Sigmoid colon (tissue), 7 donors: ENCODE results near the gene PPT1. TPM values are rescaled to one million over a fixed set of nuclear protein-coding genes. Genes with fewer than 3 reads are reported as not detected.

Experiments
- DNase-seq: peaks from one replicate; pipeline ENCODE4 v3.0.0-alpha.2; 2019
- H3K27ac ChIP-seq, 4 donors: fragments of 200-600 bp; sonication (generic); one replicate each; pipeline ENCODE4 v1.5.1; 2016 to 2019; ENCODE audit warnings: mild to moderate bottlenecking in 1 of 4
- H3K27me3 ChIP-seq, 3 donors: fragments of 200-600 bp; sonication (generic); one replicate each; pipeline ENCODE4 v1.5.1; 2019; ENCODE audit warnings: mild to moderate bottlenecking in 1 of 3
- H3K36me3 ChIP-seq, 4 donors: fragments of 200-600 bp; sonication (generic); one replicate each; pipeline ENCODE4 v1.5.1; 2016 to 2019
- H3K4me1 ChIP-seq, 4 donors: fragments of 200-600 bp; sonication (generic); one replicate each; pipeline ENCODE4 v1.5.1; 2017 to 2019
- H3K4me3 ChIP-seq, 4 donors: fragments of 200-600 bp; sonication (generic); one replicate each; pipeline ENCODE4 v1.5.1; 2017 to 2019; ENCODE audit warnings: mild to moderate bottlenecking in 2 of 4, moderate library complexity in 1 of 4
- H3K9me3 ChIP-seq, 4 donors: fragments of 200-600 bp in 3 of 4; sonication (generic) in 3 of 4; one replicate each; pipeline versions ENCODE4 v1.5.1 to v1.6.1; 2013 to 2019
- EP300 ChIP-seq, 4 donors: sonication (generic); formaldehyde crosslinking; IDR thresholded peaks; one replicate each; pipeline ENCODE4 v1.6.1; 2017; ENCODE audit warnings: antibody characterized with exemption in 4 of 4
- POLR2A ChIP-seq, 2 donors: fragments of 450-650 bp; IDR thresholded peaks; one replicate each; pipeline ENCODE4 v1.6.1; 2016; ENCODE audit warnings: antibody characterized with exemption in 2 of 2, mild to moderate bottlenecking in 2 of 2, moderate library complexity in 2 of 2
- POLR2AphosphoS5 ChIP-seq, 4 donors: sonication (generic); formaldehyde crosslinking; IDR thresholded peaks; one replicate each; pipeline ENCODE4 v1.6.1; 2017; ENCODE audit warnings: antibody characterized with exemption in 4 of 4
- WGBS, 2 donors: extraction: QIAGEN DNeasy Blood & Tissue Kit; methylation state at CpG; one replicate each; pipeline ENCODE4 v1.1.7; 2013; 5-methylcytosine and 5-hydroxymethylcytosine counted together
- intact Hi-C: fragments of 100-400 bp; cut with DNase I; formaldehyde crosslinking; loops from one replicate; pipeline ENCODE4 v1.15.1; 2023
- polyA plus RNA-seq, 3 donors: library from polyadenylated mRNA; stranded (reverse); fragments of 200-250 nt; gene quantifications; one replicate each; pipeline ENCODE4 v1.2.3, GENCODE V29; 2013
- total RNA-seq, 4 donors: library from RNA; depleted of rRNA; stranded (reverse); fragments of >200 nt; gene quantifications; one replicate each; pipeline ENCODE4 v1.1.0, GENCODE V29; 2016
- TF ChIP-seq, protein P1 (sequence below), 4 experiments: fragments of 450-650 bp in 3 of 4; fragments of 200-600 bp in 1 of 4; IDR thresholded peaks; one replicate each; pipeline ENCODE4 v1.5.1; 2016 to 2019; ENCODE audit warnings: antibody characterized with exemption in 4 of 4, mild to moderate bottlenecking in 3 of 4, moderate library complexity in 2 of 4
- donor health status: healthy with polysubstance abuse.
- donor health status: Bipolar disorder and iron deficiency.
- donor health status: healthy.

Gene PPT1
- total and polyA plus RNA-seq, 7 donors: 10.2 to 86.7 (median 74.2) TPM

DNA sequence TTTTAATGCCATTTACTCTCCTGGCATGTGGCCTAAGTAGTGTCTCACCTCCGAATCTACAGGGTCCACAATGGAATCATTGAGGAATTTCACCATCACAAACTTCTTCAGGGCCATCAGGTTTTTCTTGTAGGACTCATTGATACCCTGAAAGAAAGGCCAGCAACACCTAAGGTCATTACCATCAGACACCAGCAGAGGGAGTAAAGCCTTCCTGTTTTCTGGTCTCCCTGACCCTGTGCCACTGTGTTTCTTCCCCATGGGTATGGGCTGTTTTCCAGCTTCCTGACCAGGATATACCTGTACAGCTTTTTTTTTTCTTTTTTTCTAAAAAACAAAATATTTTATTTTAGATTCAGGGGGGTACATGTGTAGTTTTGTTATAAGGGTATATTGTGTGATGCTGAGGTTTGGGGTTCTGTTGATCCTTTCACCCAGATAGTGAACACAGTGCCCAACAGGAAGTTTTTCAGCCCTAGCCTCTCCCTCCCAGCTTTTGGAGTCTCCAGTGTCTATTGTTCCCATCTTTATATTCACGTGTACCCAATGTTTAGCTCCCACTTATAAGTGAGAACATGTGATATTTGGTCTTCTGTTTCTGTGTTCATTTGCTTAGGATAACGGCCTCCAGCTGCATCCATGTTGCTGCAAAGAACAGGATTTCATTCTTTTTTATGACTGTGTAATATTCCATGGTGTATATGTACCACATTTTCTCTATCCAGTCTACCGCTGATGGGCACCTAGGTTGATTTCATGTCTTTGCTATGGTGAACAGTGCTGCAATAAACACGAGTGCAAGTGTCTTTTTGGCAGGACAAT, 18.3 kb downstream of the PPT1 start:
- DNase-seq: no peak
- H3K36me3 ChIP-seq: peaks cover 0 to 64% (median 9%) of the 10 kb centered on the region in 4 donors
- TF ChIP-seq POLR2AphosphoS5 (IDR thresholded peaks at IDR 0.05): no peak
- TF ChIP-seq, protein P1, sequence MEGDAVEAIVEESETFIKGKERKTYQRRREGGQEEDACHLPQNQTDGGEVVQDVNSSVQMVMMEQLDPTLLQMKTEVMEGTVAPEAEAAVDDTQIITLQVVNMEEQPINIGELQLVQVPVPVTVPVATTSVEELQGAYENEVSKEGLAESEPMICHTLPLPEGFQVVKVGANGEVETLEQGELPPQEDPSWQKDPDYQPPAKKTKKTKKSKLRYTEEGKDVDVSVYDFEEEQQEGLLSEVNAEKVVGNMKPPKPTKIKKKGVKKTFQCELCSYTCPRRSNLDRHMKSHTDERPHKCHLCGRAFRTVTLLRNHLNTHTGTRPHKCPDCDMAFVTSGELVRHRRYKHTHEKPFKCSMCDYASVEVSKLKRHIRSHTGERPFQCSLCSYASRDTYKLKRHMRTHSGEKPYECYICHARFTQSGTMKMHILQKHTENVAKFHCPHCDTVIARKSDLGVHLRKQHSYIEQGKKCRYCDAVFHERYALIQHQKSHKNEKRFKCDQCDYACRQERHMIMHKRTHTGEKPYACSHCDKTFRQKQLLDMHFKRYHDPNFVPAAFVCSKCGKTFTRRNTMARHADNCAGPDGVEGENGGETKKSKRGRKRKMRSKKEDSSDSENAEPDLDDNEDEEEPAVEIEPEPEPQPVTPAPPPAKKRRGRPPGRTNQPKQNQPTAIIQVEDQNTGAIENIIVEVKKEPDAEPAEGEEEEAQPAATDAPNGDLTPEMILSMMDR (IDR thresholded peaks at IDR 0.05): peak in 2 of 4 experiments; percentile 36 to 59
- WGBS, 2 donors: 82 to 87% methylated on average over 5 of the region's 5 CpGs
- H3K4me1 ChIP-seq: peaks cover 0 to 24% (median 15%) of the 10 kb centered on the region in 4 donors
- H3K27ac ChIP-seq: peak overlapping the region; percentile 16 to 77 (median 50)
- intact Hi-C loops: loop anchor here (5.0 kb wide), 1 partner anchor 36 kb away; the partner anchor contains the start of gene CAP1
- H3K9me3 ChIP-seq: no peaks in the 10 kb centered on the region
- no peak overlapping the region for H3K4me3 ChIP-seq
- H3K27me3 ChIP-seq: no peaks in the 10 kb centered on the region

GRCh38 chr1:40076895-40077312, 20.1 kb downstream of the PPT1 start:
- Histone ChIP-seq H3K36me3 (peaks cover 4 to 66% (median 26%) of the 10 kb centered on the region in 4 donors), H3K9me3 (no peaks in the 10 kb centered on the region), H3K4me1 (peaks cover 0 to 24% (median 15%) of the 10 kb centered on the region in 4 donors), H3K27ac (peak overlapping the region; percentile 67 to 77 (median 72)), H3K27me3 (no peaks in the 10 kb centered on the region), H3K4me3 (no peak overlapping the region)
- no peak for DNase-seq
- 68% methylated on average over 5 of the region's 5 CpGs for WGBS, 2 donors
- intact Hi-C loops: loop anchor here (5.0 kb wide), 1 partner anchor 35 kb away; the partner anchor contains the start of gene CAP1
- TF ChIP-seq POLR2A (IDR thresholded peaks at IDR 0.05) (no peak), EP300 (IDR thresholded peaks at IDR 0.05) (no peak), POLR2AphosphoS5 (IDR thresholded peaks at IDR 0.05) (peak in 2 of 4 donors; percentile 21 to 43)

- DNase-seq: no peak
- Histone ChIP-seq H3K36me3 (peaks cover 15 to 80% (median 42%) of the 10 kb centered on the region in 4 donors), H3K27me3 (no peaks in the 10 kb centered on the region), H3K27ac (peak overlapping the region in 2 of 4 donors; percentile 5 to 46), H3K4me3 (no peak overlapping the region), H3K4me1 (peaks cover 0 to 24% (median 15%) of the 10 kb centered on the region in 4 donors), H3K9me3 (no peaks in the 10 kb centered on the region)
- TF ChIP-seq POLR2AphosphoS5 (IDR thresholded peaks at IDR 0.05): no peak
- TF ChIP-seq POLR2A (IDR thresholded peaks at IDR 0.05): no peak
- TF ChIP-seq, protein P1 (IDR thresholded peaks at IDR 0.05): no peak
- no peak for TF ChIP-seq EP300 (IDR thresholded peaks at IDR 0.05)
- intact Hi-C loops: loop anchor here (5.0 kb wide), 1 partner anchor 33 kb away; the partner anchor contains the start of gene CAP1
- 75 to 89% methylated on average over 4 of the region's 4 CpGs for WGBS, 2 donors
These were observed 21.8 kb downstream of the PPT1 start for GRCh38 chr1:40075266-40075665.

GRCh38 chr1:40073062-40073461, 24.0 kb downstream of the PPT1 start:
- no peak overlapping the region for H3K27ac ChIP-seq
- no peak overlapping the region for H3K4me3 ChIP-seq
- H3K4me1 ChIP-seq: peaks cover 0 to 20% (median 15%) of the 10 kb centered on the region in 4 donors
- TF ChIP-seq EP300 (IDR thresholded peaks at IDR 0.05): no peak
- TF ChIP-seq POLR2AphosphoS5 (IDR thresholded peaks at IDR 0.05): no peak
- WGBS, 2 donors: 90 to 94% methylated on average over 4 of the region's 4 CpGs
- H3K9me3 ChIP-seq: no peaks in the 10 kb centered on the region
- intact Hi-C loops: no loop called here
- H3K36me3 ChIP-seq: peaks cover 28 to 90% (median 62%) of the 10 kb centered on the region in 4 donors
- H3K27me3 ChIP-seq: no peaks in the 10 kb centered on the region
- DNase-seq: no peak

DNA sequence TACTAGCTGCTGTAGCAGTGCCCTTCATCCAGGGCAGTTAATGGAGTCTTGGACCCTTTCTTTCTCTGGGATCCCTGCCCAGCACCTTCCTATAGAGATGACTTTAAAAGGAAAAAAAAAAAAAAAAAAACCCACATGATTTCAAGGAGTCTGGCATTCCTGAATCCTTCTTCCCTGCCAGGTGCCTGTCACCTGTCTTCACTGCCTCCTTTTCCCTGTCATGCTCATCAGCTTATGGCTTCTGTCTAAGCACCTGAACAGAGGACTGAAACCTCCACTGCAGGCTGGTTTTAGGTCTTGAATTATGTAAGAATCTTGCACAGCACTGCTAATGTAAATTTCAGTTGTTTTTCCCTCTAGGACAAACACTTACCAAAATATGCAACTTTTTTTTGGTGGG, 24.9 kb downstream of the PPT1 start:
- Histone ChIP-seq H3K9me3 (no peaks in the 10 kb centered on the region), H3K4me1 (peaks cover 0 to 12% (median 11%) of the 10 kb centered on the region in 4 donors), H3K4me3 (no peak overlapping the region), H3K36me3 (peaks cover 28 to 92% (median 71%) of the 10 kb centered on the region in 4 donors), H3K27ac (no peak overlapping the region), H3K27me3 (no peaks in the 10 kb centered on the region)
- TF ChIP-seq, protein P1 (IDR thresholded peaks at IDR 0.05): no peak
- TF ChIP-seq EP300 (IDR thresholded peaks at IDR 0.05) (no peak), POLR2A (IDR thresholded peaks at IDR 0.05) (no peak), POLR2AphosphoS5 (IDR thresholded peaks at IDR 0.05) (no peak)
- intact Hi-C loops: no loop called here
- DNase-seq: no peak
